Inflammatory macrophage (primary cell): Measurements from ENCODE around the gene SUPT4H1.

Source experiments
- DNase-seq, 2 donors: peaks; one replicate each; pipeline ENCODE4 v3.0.0-alpha.2; 2020 to 2022

Gene SUPT4H1

GRCh38 chr17:58302919-58303585 lies 48.9 kb downstream of the SUPT4H1 start:
- DNase-seq: peak; percentile 44 to 62

GRCh38 chr17:58302171-58302918 lies 49.7 kb downstream of the SUPT4H1 start:
- DNase-seq: no peak

- no peak for DNase-seq
Measured at GRCh38 chr17:58301504-58302150, 50.4 kb downstream of the SUPT4H1 start.

- DNase-seq: no peak
Measured at GRCh38 chr17:58300336-58300735, 51.7 kb downstream of the SUPT4H1 start.
